ENCODE data around the gene COL1A2.

- TF ChIP-seq CTCF (IDR thresholded peaks at IDR 0.05; ENCODE audit: poor library complexity) (no peak), EZH2 (IDR thresholded peaks at IDR 0.05; ENCODE audit: borderline replicate concordance) (no peak), EZH2phosphoT487 (IDR thresholded peaks at IDR 0.05; ENCODE audit: low read depth, severe bottlenecking, unreplicated experiment) (no peak)
These were observed 19.0 kb upstream of the COL1A2 start for GRCh38 chr7:94375691-94376090.

Data from hepatocyte (in vitro differentiated cells).